Endodermal cell (in vitro differentiated cells): ENCODE data around the gene RGS16. TPM values are rescaled to one million over a fixed set of nuclear protein-coding genes. Genes with fewer than 3 reads are reported as not detected.
A peak's percentile ranks its signal among the peaks of the same experiment; 100 is the strongest.

ENCODE experiments used
- DNase-seq: peaks from one replicate; pipeline ENCODE4 v3.0.0-alpha.2; 2017
- H3K27ac ChIP-seq: 2 replicates; pipeline ENCODE4 v1.5.1; 2013; ENCODE audit warnings: mild to moderate bottlenecking, low read depth, low read length, moderate library complexity
- H3K27me3 ChIP-seq: 2 replicates; pipeline ENCODE4 v1.6.1; 2013; ENCODE audit warnings: mild to moderate bottlenecking, low read length, moderate library complexity; ENCODE audit not compliant: insufficient read depth, control insufficient read depth, poor library complexity, severe bottlenecking
- H3K36me3 ChIP-seq: 2 replicates; pipeline ENCODE4 v1.7.0; 2013; ENCODE audit warnings: mild to moderate bottlenecking, low read length, moderate library complexity; ENCODE audit not compliant: control insufficient read depth, insufficient read depth
- H3K4me1 ChIP-seq: one replicate; pipeline ENCODE4 v1.7.0; 2013; ENCODE audit warnings: low read length; ENCODE audit not compliant: control insufficient read depth, insufficient read depth
- H3K4me3 ChIP-seq: 2 replicates; pipeline ENCODE4 v1.5.1; 2013; ENCODE audit warnings: mild to moderate bottlenecking, low read length, moderate library complexity
- H3K9ac ChIP-seq: 2 replicates; pipeline ENCODE4 v1.6.1; 2013; ENCODE audit warnings: mild to moderate bottlenecking, low read length, moderate library complexity; ENCODE audit not compliant: poor library complexity, severe bottlenecking; ENCODE audit errors: extremely low read depth
- H3K9me3 ChIP-seq: 2 replicates; pipeline ENCODE4 v1.6.1; 2013; ENCODE audit warnings: mild to moderate bottlenecking, low read length, moderate library complexity; ENCODE audit not compliant: control insufficient read depth
- H3K27ac Mint-ChIP-seq: 2 replicates; pipeline ENCODE4 v1.8.0; 2020; ENCODE audit warnings: mixed read lengths
- H3K27me3 Mint-ChIP-seq: 2 replicates; pipeline ENCODE4 v1.8.0; 2021; ENCODE audit warnings: mild to moderate bottlenecking, mixed read lengths; ENCODE audit not compliant: insufficient read depth
- H3K36me3 Mint-ChIP-seq: 2 replicates; pipeline ENCODE4 v1.8.0; 2020; ENCODE audit warnings: low read depth, mixed read lengths
- H3K4me1 Mint-ChIP-seq: 2 replicates; pipeline ENCODE4 v1.8.0; 2020; ENCODE audit warnings: mixed read lengths
- H3K4me3 Mint-ChIP-seq: 2 replicates; pipeline ENCODE4 v1.8.0; 2020; ENCODE audit warnings: mild to moderate bottlenecking, moderate library complexity, mixed read lengths
- H3K9me3 Mint-ChIP-seq: 2 replicates; pipeline ENCODE4 v1.8.0; 2020; ENCODE audit warnings: mild to moderate bottlenecking, mixed read lengths
- WGBS, 2 experiments: methylation state at CpG; one replicate each; pipeline versions ENCODE4 v1.1.5 to v1.1.7; 2013; ENCODE audit warnings: missing lambda C conversion rate in 2 of 2, mixed read lengths in 1 of 2; ENCODE audit not compliant: insufficient coverage in 1 of 2, insufficient read length in 1 of 2; 5-methylcytosine and 5-hydroxymethylcytosine counted together
- total RNA-seq, 2 donors: library from RNA; stranded (reverse); fragmentation: NEBNext Ultra II Directional in 1 of 2; extraction: Animal tissue kit (Norgen Biotek cat#: 25700) in 1 of 2; gene quantifications; 2 replicates in 1 of 2; 3 replicates in 1 of 2; pipeline ENCODE4 v1.2.1, GENCODE V29; 2021
- TF ChIP-seq, protein P1 (sequence below): fragments of 200-600 bp; sonication (generic); conservative IDR thresholded peaks from 2 replicates; pipeline ENCODE4 v1.5.0; 2021; ENCODE audit warnings: antibody characterized with exemption, mild to moderate bottlenecking

The RGS16 gene
- total RNA-seq, 2 donors from 2014 or later: 14.8 to 19.4 TPM

DNA sequence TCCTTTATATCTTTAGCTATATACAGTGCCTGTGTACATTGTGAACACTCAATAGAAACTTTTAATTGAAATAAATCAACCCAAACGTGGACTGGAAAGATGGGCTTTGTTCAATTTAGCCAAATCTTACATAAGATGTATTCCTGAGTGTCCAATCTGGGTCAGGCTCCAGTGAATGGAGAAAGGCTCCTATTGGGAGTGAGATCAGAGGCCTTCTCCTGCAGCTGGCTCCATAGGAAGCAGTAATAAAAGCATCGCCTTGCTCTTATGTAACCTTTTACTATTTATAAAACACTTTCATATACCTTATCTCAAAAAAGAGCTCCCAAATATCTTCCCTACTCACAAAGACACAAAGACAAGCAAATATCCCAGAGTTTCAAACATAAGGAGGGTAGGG is 24.9 kb upstream of the RGS16 start:
- H3K36me3 Mint-ChIP-seq: no peaks in the 10 kb centered on the region
- Histone ChIP-seq H3K4me1 (peaks cover 3% of the 10 kb centered on the region), H3K4me3 (no peak overlapping the region), H3K27ac (peak overlapping the region; percentile 51), H3K27me3 (no peaks in the 10 kb centered on the region), H3K36me3 (no peaks in the 10 kb centered on the region), H3K9me3 (no peaks in the 10 kb centered on the region), H3K9ac (no peak overlapping the region)
- no peak for DNase-seq
- WGBS, 2 experiments: 75 to 83% methylated on average over 1 to 2 of the region's 2 CpGs
- no peak overlapping the region for H3K27ac Mint-ChIP-seq
- H3K9me3 Mint-ChIP-seq: no peaks in the 10 kb centered on the region
- H3K27me3 Mint-ChIP-seq: no peaks in the 10 kb centered on the region
- no peak overlapping the region for H3K4me3 Mint-ChIP-seq
- peaks cover 19% of the 10 kb centered on the region for H3K4me1 Mint-ChIP-seq
- TF ChIP-seq, protein P1, sequence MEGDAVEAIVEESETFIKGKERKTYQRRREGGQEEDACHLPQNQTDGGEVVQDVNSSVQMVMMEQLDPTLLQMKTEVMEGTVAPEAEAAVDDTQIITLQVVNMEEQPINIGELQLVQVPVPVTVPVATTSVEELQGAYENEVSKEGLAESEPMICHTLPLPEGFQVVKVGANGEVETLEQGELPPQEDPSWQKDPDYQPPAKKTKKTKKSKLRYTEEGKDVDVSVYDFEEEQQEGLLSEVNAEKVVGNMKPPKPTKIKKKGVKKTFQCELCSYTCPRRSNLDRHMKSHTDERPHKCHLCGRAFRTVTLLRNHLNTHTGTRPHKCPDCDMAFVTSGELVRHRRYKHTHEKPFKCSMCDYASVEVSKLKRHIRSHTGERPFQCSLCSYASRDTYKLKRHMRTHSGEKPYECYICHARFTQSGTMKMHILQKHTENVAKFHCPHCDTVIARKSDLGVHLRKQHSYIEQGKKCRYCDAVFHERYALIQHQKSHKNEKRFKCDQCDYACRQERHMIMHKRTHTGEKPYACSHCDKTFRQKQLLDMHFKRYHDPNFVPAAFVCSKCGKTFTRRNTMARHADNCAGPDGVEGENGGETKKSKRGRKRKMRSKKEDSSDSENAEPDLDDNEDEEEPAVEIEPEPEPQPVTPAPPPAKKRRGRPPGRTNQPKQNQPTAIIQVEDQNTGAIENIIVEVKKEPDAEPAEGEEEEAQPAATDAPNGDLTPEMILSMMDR: no peak

DNA sequence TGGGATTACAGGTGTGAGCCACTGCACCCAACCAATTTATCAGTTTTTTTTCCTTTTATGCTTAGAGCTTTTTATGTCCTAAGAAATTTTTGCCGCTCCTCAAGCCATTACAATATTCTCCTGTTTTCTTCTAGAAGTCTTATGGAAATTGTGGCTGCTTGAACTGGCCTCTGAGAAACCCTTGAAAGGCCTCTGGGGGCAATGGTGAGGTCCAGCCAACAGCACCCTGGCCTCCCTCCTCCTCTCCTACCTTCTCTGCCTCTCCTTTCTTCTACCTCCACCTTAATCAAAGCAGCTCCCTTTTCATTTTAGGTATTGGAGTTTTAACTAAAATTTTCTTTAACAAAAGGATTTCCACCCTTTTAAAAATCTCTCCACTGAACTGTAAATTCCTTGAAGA is 24.5 kb upstream of the RGS16 start:
- Mint-ChIP-seq H3K4me1 (peaks cover 19% of the 10 kb centered on the region), H3K4me3 (no peak overlapping the region), H3K27me3 (no peaks in the 10 kb centered on the region), H3K36me3 (no peaks in the 10 kb centered on the region), H3K9me3 (no peaks in the 10 kb centered on the region), H3K27ac (no peak overlapping the region)
- no peak for DNase-seq
- Histone ChIP-seq H3K36me3 (no peaks in the 10 kb centered on the region), H3K27ac (no peak overlapping the region), H3K9me3 (no peaks in the 10 kb centered on the region), H3K27me3 (no peaks in the 10 kb centered on the region), H3K4me3 (no peak overlapping the region), H3K4me1 (peaks cover 3% of the 10 kb centered on the region), H3K9ac (no peak overlapping the region)
- TF ChIP-seq, protein P1: peak; percentile 60
- WGBS, 2 experiments: 95% methylated on average over 1 of the region's 1 CpG; no CpG with 5 or more reads in 1 of the 2 experiments

- Histone ChIP-seq H3K27me3 (no peaks in the 10 kb centered on the region), H3K9me3 (no peaks in the 10 kb centered on the region), H3K9ac (no peak overlapping the region), H3K4me1 (peaks cover 3% of the 10 kb centered on the region), H3K27ac (no peak overlapping the region), H3K36me3 (no peaks in the 10 kb centered on the region), H3K4me3 (no peak overlapping the region)
- H3K27me3 Mint-ChIP-seq: no peaks in the 10 kb centered on the region
- H3K27ac Mint-ChIP-seq: no peak overlapping the region
- H3K36me3 Mint-ChIP-seq: no peaks in the 10 kb centered on the region
- H3K9me3 Mint-ChIP-seq: no peaks in the 10 kb centered on the region
- 91% methylated on average over 2 of the region's 2 CpGs; no CpG with 5 or more reads in 1 of the 2 experiments for WGBS, 2 experiments
- no peak for DNase-seq
- TF ChIP-seq, protein P1: no peak
- H3K4me1 Mint-ChIP-seq: peaks cover 16% of the 10 kb centered on the region
- no peak overlapping the region for H3K4me3 Mint-ChIP-seq
Measured at GRCh38 chr1:182627622-182628021, 23.4 kb upstream of the RGS16 start.
